Stomach (tissue), 4 donors: ENCODE data around the gene DISC1.
"Not testable (repeated sequence)": the region's sequence is repeated elsewhere in the genome, so short reads cannot be mapped to it uniquely, and the experiment has no call there.

Source experiments
- EP300 ChIP-seq: sonication (generic); formaldehyde crosslinking; IDR thresholded peaks from one replicate; pipeline ENCODE4 v1.6.1; 2017; ENCODE audit warnings: antibody characterized with exemption
- TF ChIP-seq, protein P1 (sequence below), 7 experiments: fragments of 450-650 bp in 4 of 7; fragments of 200-600 bp in 3 of 7; sonication (generic) in 3 of 7; IDR thresholded peaks; one replicate each; pipeline ENCODE4 v1.5.1; 2016 to 2019; ENCODE audit warnings: antibody characterized with exemption in 7 of 7, control low read depth in 2 of 7, mild to moderate bottlenecking in 1 of 7

DNA sequence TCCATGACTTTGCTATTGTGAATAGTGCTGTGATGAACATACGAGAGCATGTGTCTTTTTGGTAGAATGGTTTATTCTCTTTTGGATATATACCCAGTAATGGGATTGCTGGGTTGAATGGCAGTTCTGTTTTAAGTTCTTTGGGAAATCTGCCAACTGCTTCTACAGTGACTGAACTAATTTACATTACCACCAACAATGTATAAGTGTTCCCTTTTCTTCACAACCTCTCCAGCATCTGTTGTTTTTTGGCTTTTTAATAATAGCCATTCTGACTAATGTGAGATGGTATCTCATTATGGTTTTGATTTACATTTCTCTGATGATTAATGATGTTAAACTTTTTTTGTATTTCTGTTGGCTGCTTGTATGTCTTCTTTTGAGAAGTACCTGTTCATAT, 335.2 kb downstream of the DISC1 start:
- TF ChIP-seq EP300: not testable (repeated sequence)
- TF ChIP-seq, protein P1, sequence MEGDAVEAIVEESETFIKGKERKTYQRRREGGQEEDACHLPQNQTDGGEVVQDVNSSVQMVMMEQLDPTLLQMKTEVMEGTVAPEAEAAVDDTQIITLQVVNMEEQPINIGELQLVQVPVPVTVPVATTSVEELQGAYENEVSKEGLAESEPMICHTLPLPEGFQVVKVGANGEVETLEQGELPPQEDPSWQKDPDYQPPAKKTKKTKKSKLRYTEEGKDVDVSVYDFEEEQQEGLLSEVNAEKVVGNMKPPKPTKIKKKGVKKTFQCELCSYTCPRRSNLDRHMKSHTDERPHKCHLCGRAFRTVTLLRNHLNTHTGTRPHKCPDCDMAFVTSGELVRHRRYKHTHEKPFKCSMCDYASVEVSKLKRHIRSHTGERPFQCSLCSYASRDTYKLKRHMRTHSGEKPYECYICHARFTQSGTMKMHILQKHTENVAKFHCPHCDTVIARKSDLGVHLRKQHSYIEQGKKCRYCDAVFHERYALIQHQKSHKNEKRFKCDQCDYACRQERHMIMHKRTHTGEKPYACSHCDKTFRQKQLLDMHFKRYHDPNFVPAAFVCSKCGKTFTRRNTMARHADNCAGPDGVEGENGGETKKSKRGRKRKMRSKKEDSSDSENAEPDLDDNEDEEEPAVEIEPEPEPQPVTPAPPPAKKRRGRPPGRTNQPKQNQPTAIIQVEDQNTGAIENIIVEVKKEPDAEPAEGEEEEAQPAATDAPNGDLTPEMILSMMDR (IDR thresholded peaks at IDR 0.05): not testable (repeated sequence)
